Lower lobe of right lung (tissue), 2 donors: ENCODE data around the gene TMEM44. TPM values are rescaled to one million over a fixed set of nuclear protein-coding genes. Genes with fewer than 3 reads are reported as not detected.
A peak's percentile ranks its signal among the peaks of the same experiment; 100 is the strongest.

Source experiments
- ATAC-seq, 2 donors: fragments of 200-7000 bp; cut with Tn5 transposase; one replicate each; pipeline ENCODE4 v1.9.1; 2020 to 2022; ENCODE audit warnings: mild to moderate bottlenecking in 2 of 2, moderate library complexity in 2 of 2
- DNase-seq: peaks from one replicate; pipeline ENCODE4 v3.0.0-alpha.2; 2020
- H3K27ac ChIP-seq: fragments of 200-600 bp; one replicate; pipeline ENCODE4 v1.8.0; 2022
- H3K27me3 ChIP-seq: fragments of 200-600 bp; one replicate; pipeline ENCODE4 v1.8.0; 2022; ENCODE audit warnings: low read depth
- H3K36me3 ChIP-seq: fragments of 200-600 bp; one replicate; pipeline ENCODE4 v1.8.0; 2022; ENCODE audit warnings: mild to moderate bottlenecking
- H3K4me1 ChIP-seq: fragments of 200-600 bp; one replicate; pipeline ENCODE4 v1.8.0; 2022
- H3K4me3 ChIP-seq: fragments of 200-600 bp; one replicate; pipeline ENCODE4 v1.8.0; 2022; ENCODE audit warnings: mild to moderate bottlenecking
- H3K9me3 ChIP-seq: fragments of 200-600 bp; one replicate; pipeline ENCODE4 v1.8.0; 2022
- CTCF ChIP-seq: fragments of 200-600 bp; IDR thresholded peaks from one replicate; pipeline ENCODE4 v1.8.0; 2022; ENCODE audit warnings: antibody characterized with exemption, mild to moderate bottlenecking
- intact Hi-C: fragments of 100-400 bp; cut with DNase I; formaldehyde crosslinking; loops from one replicate; pipeline ENCODE4 v1.11.0; 2022
- total RNA-seq: library from RNA; stranded (reverse); fragmentation: NEBNext Ultra II Directional; extraction: Animal tissue kit (Norgen Biotek cat#: 25700); gene quantifications from one replicate; pipeline ENCODE4 v1.2.1, GENCODE V29; 2021
- donor health status: DM: no; HTN: yes; CAD: no; lungs with severe emphysema.

Gene TMEM44
- total RNA-seq, 1 donor from 2014 or later = 22.7 TPM

- no peak for TF ChIP-seq CTCF
- DNase-seq (no peak), ATAC-seq (no peak)
- no peaks in the 10 kb centered on the region for H3K9me3 ChIP-seq
- no peaks in the 10 kb centered on the region for H3K4me1 ChIP-seq
- H3K36me3 ChIP-seq = no peaks in the 10 kb centered on the region
- no peak overlapping the region for H3K4me3 ChIP-seq
- no peak overlapping the region for H3K27ac ChIP-seq
- intact Hi-C loops = no loop called here
- no peaks in the 10 kb centered on the region for H3K27me3 ChIP-seq
Observed at GRCh38 chr3:194559530-194559929, 73.7 kb downstream of the TMEM44 start.

- H3K4me3 ChIP-seq = peak overlapping the region; percentile 27
- H3K4me1 ChIP-seq = no peaks in the 10 kb centered on the region
- DNase-seq (no peak), ATAC-seq (peak in 1 of 2 donors; percentile 52)
- H3K9me3 ChIP-seq = no peaks in the 10 kb centered on the region
- no peaks in the 10 kb centered on the region for H3K27me3 ChIP-seq
- TF ChIP-seq CTCF = no peak
- H3K36me3 ChIP-seq = no peaks in the 10 kb centered on the region
- intact Hi-C loops = no loop called here
- H3K27ac ChIP-seq = no peak overlapping the region
Observed at GRCh38 chr3:194556086-194557056, 76.8 kb downstream of the TMEM44 start.

- Histone ChIP-seq H3K9me3 (no peaks in the 10 kb centered on the region), H3K4me1 (no peaks in the 10 kb centered on the region), H3K36me3 (no peaks in the 10 kb centered on the region), H3K27me3 (no peaks in the 10 kb centered on the region), H3K27ac (no peak overlapping the region), H3K4me3 (no peak overlapping the region)
- intact Hi-C loops = no loop called here
- TF ChIP-seq CTCF = no peak
- ATAC-seq = no peak
- no peak for DNase-seq
Observed at GRCh38 chr3:194555175-194556062, 77.8 kb downstream of the TMEM44 start.

- no peaks in the 10 kb centered on the region for H3K4me1 ChIP-seq
- H3K9me3 ChIP-seq = no peaks in the 10 kb centered on the region
- H3K4me3 ChIP-seq = no peak overlapping the region
- no peaks in the 10 kb centered on the region for H3K36me3 ChIP-seq
- DNase-seq (no peak), ATAC-seq (no peak)
- H3K27me3 ChIP-seq = no peaks in the 10 kb centered on the region
- H3K27ac ChIP-seq = no peak overlapping the region
- intact Hi-C loops = no loop called here
- TF ChIP-seq CTCF = no peak
Observed at GRCh38 chr3:194554473-194555123, 78.6 kb downstream of the TMEM44 start.

GRCh38 chr3:194552327-194552949 lies 80.8 kb downstream of the TMEM44 start:
- Histone ChIP-seq H3K27me3 (no peaks in the 10 kb centered on the region), H3K4me1 (no peaks in the 10 kb centered on the region), H3K9me3 (no peaks in the 10 kb centered on the region), H3K4me3 (no peak overlapping the region), H3K36me3 (no peaks in the 10 kb centered on the region), H3K27ac (no peak overlapping the region)
- ATAC-seq (no peak), DNase-seq (no peak)
- intact Hi-C loops = no loop called here
- TF ChIP-seq CTCF = no peak
